Activated T-cell treated with anti-CD3 and anti-CD28 coated beads, Interleukin-2, amount 50 U/mL, for 48 hours (primary cell): Measurements from ENCODE around the gene DOCK8.
A peak's percentile ranks its signal among the peaks of the same experiment; 100 is the strongest.

Experiments
- DNase-seq, 2 experiments: peaks; one replicate each; pipeline ENCODE4 v3.0.0-alpha.2; 2020

DOCK8 gene

GRCh38 chr9:431701-432100 lies 217.0 kb downstream of the DOCK8 start:
- no peak for DNase-seq

GRCh38 chr9:436482-436881 lies 221.8 kb downstream of the DOCK8 start:
- DNase-seq = no peak

DNA sequence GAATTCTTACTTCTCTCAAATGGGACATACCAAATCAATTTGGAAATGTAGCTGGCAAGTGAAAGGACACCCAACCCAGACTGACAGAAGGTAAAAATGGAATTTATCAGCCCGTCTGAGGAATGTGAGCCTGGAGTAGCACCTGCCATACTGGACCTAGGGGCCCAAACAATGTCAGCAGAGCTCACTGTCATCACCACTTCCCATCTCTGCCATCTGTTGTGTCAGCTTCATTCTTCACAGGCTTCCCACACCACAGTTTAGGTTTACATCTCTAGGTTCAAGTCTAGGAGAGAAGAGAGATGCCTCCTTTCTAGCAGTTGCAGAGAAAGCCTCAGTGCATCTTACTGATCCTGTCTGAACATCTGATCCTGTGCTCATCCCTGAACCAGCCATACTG lies 222.4 kb downstream of the DOCK8 start:
- DNase-seq = no peak

DNA sequence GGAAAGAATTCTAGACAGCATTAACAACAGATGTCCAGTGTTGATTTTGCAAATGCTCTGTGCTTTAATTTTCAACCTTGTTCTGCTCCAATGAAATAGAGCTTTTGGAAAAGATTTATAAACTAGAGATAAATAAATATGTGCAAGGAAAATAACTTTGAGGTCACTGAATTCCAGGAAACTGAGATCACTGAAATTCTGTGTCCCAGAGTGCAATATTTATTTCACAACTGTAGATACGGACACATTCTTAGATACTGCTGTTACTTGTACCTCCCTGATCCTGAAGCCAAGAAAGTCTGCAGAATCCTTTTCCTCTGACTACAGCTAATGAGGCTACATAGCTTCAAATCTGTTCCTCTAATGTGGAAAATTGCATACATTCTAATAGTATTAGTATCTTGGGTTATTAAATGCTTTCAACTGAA lies 222.9 kb downstream of the DOCK8 start:
- no peak for DNase-seq

DNA sequence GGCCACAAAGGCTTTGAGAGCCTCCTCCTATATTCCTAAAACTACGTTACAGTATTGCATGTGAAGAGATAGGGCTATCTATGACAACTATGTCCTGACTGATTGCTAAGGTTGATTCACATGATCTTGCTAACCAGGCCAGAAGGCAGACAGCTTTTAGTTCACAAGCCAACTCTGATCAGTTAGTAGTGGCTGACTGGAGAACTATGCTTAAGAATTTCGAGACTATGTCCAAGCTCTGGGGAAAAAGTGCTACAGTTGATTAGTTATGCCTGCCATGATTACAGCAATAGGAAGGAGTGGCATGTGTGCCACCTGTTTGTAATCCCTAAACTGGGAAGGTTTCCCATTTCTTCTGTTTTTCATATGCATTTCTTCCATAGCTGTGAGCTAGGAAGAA lies 223.4 kb downstream of the DOCK8 start:
- DNase-seq = no peak

DNA sequence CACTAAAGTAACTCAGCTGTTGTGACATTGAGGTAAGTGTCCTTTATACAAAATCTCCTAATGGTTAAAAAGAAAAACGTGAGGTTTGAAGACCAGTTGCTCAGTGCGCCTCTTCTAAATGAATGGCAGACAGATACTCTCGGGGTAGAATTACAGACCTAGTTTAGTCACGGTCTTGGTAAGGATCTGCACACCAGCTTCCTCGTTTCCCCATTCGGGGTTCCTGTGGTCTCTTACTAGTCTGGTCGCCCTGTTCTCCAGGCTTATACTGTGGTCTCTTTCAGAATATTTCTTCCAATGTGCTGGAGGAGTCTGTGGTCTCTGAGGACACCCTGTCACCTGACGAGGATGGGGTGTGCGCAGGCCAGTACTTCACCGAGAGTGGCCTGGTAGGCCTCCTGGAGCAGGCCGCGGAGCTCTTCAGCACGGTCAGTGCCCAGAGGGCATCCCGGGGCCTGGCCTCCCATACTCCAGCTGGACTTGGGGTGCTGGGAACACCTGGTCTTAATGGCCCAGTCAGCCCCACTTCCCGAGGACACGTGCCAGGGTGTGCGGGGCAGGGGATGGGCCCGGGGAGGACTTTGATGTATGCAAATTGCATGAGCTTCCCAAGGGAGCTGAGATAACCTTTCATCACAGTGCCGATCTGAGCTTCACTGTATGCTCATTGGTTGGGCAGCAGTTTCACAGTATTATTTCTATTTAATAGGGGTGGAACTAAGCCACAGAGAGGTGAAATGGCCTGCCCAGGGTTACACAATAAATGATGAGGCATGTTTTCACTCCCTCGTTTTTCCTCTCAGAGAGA lies 224.5 kb downstream of the DOCK8 start:
- DNase-seq = no peak

DNA sequence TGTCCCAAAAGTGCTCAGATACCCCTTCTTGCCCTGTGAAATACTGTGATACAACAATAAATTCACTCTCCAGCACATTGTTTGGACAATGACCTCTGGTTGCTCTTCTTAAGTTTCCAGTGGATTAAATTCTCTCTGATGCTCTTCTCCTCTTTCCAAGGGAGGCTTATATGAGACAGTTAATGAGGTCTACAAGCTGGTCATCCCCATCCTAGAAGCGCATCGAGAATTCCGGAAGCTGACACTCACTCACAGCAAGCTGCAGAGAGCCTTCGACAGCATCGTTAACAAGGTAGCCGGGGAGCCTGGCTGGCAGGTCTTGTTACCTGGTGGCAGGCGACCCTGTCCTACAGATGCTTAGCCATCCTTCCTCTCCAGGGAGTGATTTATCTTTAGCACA lies 226.5 kb downstream of the DOCK8 start:
- no peak for DNase-seq

DNA sequence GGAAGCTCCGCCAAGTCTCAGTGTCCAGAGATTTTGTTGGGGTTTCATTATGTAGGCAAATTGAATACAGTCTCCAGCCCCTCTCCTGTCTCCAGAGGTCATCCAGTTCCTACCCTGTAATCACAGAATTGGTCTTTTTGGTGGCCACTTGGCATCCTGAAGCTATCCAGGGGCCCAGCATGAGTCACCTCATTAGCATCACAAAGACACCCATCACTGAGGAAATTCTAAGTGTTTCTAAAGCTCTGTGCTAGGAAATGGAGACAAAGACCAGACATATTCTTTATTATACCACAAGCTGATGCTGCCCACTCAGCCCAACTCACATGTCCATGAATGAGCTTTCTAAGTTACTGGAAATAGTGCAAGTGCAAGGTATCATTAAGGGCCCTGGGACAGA lies 229.9 kb downstream of the DOCK8 start:
- DNase-seq = no peak

DNA sequence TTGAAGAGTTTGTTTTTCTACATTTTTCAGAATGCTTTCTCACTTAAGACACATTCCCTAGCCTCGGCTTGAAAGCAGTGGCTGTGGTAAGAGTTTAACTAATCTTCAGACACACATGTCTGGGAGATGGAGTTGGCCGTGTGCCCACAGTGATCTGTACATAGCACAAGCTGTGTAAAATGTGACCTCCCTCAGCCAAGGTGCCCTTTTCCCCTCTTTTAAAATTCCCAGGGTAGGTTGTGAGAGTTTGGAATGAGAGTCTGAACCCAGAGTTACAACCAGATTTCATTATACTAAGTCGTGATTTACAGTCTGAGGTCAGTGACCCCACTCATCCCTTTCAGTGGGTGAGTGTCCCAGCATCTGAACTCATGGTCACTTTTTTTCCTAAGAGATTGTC lies 230.4 kb downstream of the DOCK8 start:
- DNase-seq = no peak

GRCh38 chr9:446074-446699 lies 231.5 kb downstream of the DOCK8 start:
- no peak for DNase-seq

GRCh38 chr9:447230-448025 lies 232.8 kb downstream of the DOCK8 start:
- peak; percentile 47 to 60 for DNase-seq

- no peak for DNase-seq
Measured at GRCh38 chr9:450057-450456, 235.4 kb downstream of the DOCK8 start.

- DNase-seq = no peak
Measured at GRCh38 chr9:450561-450960, 235.9 kb downstream of the DOCK8 start.

- DNase-seq = no peak
Measured at GRCh38 chr9:453832-454231, 239.2 kb downstream of the DOCK8 start.

DNA sequence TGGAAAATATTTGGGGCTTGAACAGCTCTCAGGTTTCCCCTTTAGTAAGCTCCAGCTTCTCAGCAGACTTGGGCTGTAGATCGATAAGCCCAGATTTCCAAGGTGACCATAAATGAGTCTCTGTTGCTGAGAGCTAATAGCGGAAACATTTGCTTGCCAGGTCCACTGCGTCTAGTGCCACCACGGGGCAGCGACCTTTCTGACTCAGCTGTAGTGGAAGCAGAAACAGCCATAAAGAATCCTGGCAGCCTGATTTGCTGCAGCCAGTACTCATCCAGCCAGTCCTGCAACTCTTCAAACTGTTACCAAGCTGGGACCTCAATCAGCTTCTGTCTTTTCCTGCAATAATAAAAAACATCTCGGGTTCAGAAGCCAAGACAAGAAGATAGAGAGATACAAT lies 241.7 kb downstream of the DOCK8 start:
- no peak for DNase-seq

DNA sequence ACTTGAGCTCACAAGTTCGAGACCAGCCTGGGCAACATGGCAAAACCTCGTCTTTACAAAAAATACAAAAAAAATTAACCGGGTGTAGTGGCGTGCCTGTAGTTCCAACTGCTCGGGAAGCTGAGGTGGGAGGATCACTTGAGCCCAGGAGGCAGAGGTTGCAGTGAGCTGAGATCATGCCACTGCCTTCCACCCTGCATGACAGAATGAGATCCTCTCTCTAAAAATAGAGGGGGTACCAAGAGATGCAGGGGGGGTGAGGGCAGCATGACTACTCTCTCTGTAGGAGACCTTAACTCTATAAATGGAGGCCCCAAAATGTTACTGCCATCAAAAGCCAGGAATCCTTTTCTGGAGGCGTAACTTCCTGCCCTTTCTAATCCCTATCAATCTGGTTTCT lies 243.9 kb downstream of the DOCK8 start:
- no peak for DNase-seq

- DNase-seq = no peak
Measured at GRCh38 chr9:459491-460444, 245.1 kb downstream of the DOCK8 start.

- DNase-seq = no peak
Measured at GRCh38 chr9:462121-462520, 247.5 kb downstream of the DOCK8 start.

DNA sequence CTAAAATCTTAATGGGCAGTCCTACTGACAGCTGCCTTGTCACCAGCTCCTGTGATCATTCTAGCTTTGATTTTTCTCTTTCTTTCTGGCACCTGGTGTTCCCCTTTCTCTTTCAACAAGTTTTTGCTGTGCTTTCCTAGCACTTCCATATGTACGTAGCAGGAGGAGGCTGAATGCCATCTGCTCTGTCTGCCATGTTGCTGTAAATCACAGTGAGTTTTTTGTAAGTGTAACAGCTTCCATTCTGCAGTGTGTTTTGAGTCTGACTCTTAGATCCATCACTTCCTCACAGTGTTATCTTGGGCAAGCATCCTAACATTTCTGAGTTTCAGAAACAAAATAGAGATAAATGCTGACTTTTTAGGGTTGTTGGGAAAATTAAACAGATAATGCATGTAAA lies 247.9 kb downstream of the DOCK8 start:
- no peak for DNase-seq

- no peak for DNase-seq
Measured at GRCh38 chr9:463455-464171, 248.9 kb downstream of the DOCK8 start.

GRCh38 chr9:466747-467146 lies 252.1 kb downstream of the DOCK8 start:
- no peak for DNase-seq
